HEK293 (cell line): ENCODE measurements around the gene COL8A1.

Experiments used
- CTCF ChIP-seq: fragments of 450-650 bp; formaldehyde crosslinking; IDR thresholded peaks from 2 replicates; pipeline ENCODE4 v1.5.1; 2016; ENCODE audit warnings: missing biosample characterization, missing genetic modification characterization
- PBX3 ChIP-seq: sonication (generic); formaldehyde crosslinking; IDR thresholded peaks from 2 replicates; pipeline ENCODE4 v1.8.1; 2022; ENCODE audit warnings: mild to moderate bottlenecking, moderate library complexity, missing genetic modification reagents
- ZBTB21 ChIP-seq: fragments of 450-650 bp; formaldehyde crosslinking; IDR thresholded peaks from 2 replicates; pipeline ENCODE4 v1.5.1; 2017; ENCODE audit warnings: missing biosample characterization, missing genetic modification characterization
- ZBTB49 ChIP-seq: fragments of 450-650 bp; formaldehyde crosslinking; IDR thresholded peaks from 2 replicates; pipeline ENCODE4 v1.5.1; 2016; ENCODE audit warnings: missing biosample characterization, missing genetic modification characterization, low read depth
- TF ChIP-seq, protein P1 (sequence below): fragments of 450-650 bp; formaldehyde crosslinking; IDR thresholded peaks from 2 replicates; pipeline ENCODE4 v1.5.1; 2016; ENCODE audit warnings: missing biosample characterization, missing genetic modification characterization
- TF ChIP-seq, protein P2 (sequence below): fragments of 450-650 bp; formaldehyde crosslinking; IDR thresholded peaks from 2 replicates; pipeline ENCODE4 v1.5.1; 2016; ENCODE audit warnings: missing biosample characterization, missing genetic modification characterization
- TF ChIP-seq, protein P3 (sequence below): fragments of 450-650 bp; formaldehyde crosslinking; optimal IDR thresholded peaks from 2 replicates; pipeline ENCODE3; 2016; ENCODE audit warnings: missing biosample characterization, mild to moderate bottlenecking, missing genetic modification characterization
- TF ChIP-seq, protein P4 (sequence below): fragments of 450-650 bp; formaldehyde crosslinking; IDR thresholded peaks from 2 replicates; pipeline ENCODE4 v1.5.1; 2016; ENCODE audit warnings: missing biosample characterization, missing genetic modification characterization

DNA sequence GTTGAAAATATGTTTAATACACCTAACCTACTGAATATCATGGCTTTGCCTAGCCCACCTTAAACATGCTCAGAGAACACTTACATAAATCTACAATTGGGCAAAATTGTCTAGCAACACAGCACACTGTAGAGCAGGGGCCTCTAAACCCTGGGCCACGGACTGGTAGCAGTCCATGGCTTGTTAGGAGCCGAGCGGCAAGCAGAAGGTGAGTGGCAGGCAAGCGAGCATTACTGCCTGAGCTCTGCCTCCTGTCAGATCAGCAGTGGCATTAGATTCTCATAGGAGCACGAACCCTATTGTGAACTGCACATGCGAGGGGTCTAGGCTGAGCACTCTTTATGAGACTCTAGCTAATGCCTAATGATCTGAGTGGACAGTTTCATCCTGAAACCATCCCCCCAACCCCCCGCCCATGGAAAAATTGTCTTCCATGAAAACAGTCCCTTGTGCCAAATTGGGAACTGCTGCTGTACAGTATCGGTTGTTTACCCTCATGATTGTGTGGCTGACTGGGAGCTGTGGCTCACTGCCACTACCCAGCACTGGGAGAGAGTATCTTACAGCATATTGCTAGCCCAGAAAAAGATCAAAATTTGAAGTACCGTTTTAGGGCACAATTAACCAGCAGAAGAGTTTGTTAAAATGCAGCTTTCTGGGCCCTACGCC, 205.3 kb downstream of the COL8A1 start:
- TF ChIP-seq ZBTB21 (no peak), CTCF (no peak), ZBTB49 (tag by site-specific recombination) (no peak), PBX3 (CRISPR knock-in tag) (no peak)
- TF ChIP-seq, protein P1, sequence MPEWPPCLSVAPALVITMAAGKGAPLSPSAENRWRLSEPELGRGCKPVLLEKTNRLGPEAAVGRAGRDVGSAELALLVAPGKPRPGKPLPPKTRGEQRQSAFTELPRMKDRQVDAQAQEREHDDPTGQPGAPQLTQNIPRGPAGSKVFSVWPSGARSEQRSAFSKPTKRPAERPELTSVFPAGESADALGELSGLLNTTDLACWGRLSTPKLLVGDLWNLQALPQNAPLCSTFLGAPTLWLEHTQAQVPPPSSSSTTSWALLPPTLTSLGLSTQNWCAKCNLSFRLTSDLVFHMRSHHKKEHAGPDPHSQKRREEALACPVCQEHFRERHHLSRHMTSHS (tag by site-specific recombination), result no peak
- TF ChIP-seq, protein P2, sequence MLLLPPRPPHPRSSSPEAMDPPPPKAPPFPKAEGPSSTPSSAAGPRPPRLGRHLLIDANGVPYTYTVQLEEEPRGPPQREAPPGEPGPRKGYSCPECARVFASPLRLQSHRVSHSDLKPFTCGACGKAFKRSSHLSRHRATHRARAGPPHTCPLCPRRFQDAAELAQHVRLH, result no peak
- TF ChIP-seq, protein P3, sequence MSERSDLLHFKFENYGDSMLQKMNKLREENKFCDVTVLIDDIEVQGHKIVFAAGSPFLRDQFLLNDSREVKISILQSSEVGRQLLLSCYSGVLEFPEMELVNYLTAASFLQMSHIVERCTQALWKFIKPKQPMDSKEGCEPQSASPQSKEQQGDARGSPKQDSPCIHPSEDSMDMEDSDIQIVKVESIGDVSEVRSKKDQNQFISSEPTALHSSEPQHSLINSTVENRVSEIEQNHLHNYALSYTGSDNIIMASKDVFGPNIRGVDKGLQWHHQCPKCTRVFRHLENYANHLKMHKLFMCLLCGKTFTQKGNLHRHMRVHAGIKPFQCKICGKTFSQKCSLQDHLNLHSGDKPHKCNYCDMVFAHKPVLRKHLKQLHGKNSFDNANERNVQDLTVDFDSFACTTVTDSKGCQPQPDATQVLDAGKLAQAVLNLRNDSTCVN (tag by site-specific recombination), result no peak
- TF ChIP-seq, protein P4, sequence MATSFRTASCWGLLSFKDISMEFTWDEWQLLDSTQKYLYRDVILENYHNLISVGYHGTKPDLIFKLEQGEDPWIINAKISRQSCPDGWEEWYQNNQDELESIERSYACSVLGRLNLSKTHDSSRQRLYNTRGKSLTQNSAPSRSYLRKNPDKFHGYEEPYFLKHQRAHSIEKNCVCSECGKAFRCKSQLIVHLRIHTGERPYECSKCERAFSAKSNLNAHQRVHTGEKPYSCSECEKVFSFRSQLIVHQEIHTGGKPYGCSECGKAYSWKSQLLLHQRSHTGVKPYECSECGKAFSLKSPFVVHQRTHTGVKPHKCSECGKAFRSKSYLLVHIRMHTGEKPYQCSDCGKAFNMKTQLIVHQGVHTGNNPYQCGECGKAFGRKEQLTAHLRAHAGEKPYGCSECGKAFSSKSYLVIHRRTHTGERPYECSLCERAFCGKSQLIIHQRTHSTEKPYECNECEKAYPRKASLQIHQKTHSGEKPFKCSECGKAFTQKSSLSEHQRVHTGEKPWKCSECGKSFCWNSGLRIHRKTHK (tag by site-specific recombination), result no peak
